ENCODE measurements around the gene KANSL1. TPM values are rescaled to one million over a fixed set of nuclear protein-coding genes. Genes with fewer than 3 reads are reported as not detected.

Gene KANSL1
- total and polyA plus RNA-seq, 4 donors, result 16.2 to 189 (median 47.4) TPM

GRCh38 chr17:45981306-45981705, 211.9 kb downstream of the KANSL1 start:
- Histone ChIP-seq H3K9me3 (ENCODE audit: control insufficient read depth in 4 of 4, insufficient read depth in 3 of 4, low read length in 3 of 4) (no peaks in the 10 kb centered on the region), H3K36me3 (ENCODE audit: control insufficient read depth in 4 of 4, insufficient read depth in 4 of 4, low read length in 4 of 4) (no peaks in the 10 kb centered on the region), H3K27me3 (ENCODE audit: control insufficient read depth in 3 of 3, insufficient read depth in 3 of 3, low read length in 2 of 3) (no peaks in the 10 kb centered on the region), H3K4me3 (no peak overlapping the region), H3K27ac (ENCODE audit: low read depth in 1 of 2, low read length in 1 of 2) (no peak overlapping the region), H3K4me1 (ENCODE audit: control insufficient read depth in 5 of 5, insufficient read depth in 5 of 5, low read length in 5 of 5) (no peaks in the 10 kb centered on the region), H3K9ac (ENCODE audit: insufficient read depth in 1 of 2, low read length in 2 of 2) (no peak overlapping the region)
- ATAC-seq (ENCODE audit: insufficient read depth, low FRiP score) (no peak), DNase-seq (no peak)
- WGBS, 2 donors, result 86 to 87% methylated on average over 7 of the region's 7 CpGs
- no peak for TF ChIP-seq CTCF (IDR thresholded peaks at IDR 0.05; ENCODE audit: control extremely low read depth, extremely low read depth)

- Histone ChIP-seq H3K4me1 (ENCODE audit: control insufficient read depth in 5 of 5, insufficient read depth in 5 of 5, low read length in 5 of 5) (no peaks in the 10 kb centered on the region), H3K9ac (ENCODE audit: insufficient read depth in 1 of 2, low read length in 2 of 2) (no peak overlapping the region), H3K27me3 (ENCODE audit: control insufficient read depth in 3 of 3, insufficient read depth in 3 of 3, low read length in 2 of 3) (no peaks in the 10 kb centered on the region), H3K9me3 (ENCODE audit: control insufficient read depth in 4 of 4, insufficient read depth in 3 of 4, low read length in 3 of 4) (no peaks in the 10 kb centered on the region), H3K4me3 (no peak overlapping the region), H3K27ac (ENCODE audit: low read depth in 1 of 2, low read length in 1 of 2) (no peak overlapping the region), H3K36me3 (ENCODE audit: control insufficient read depth in 4 of 4, insufficient read depth in 4 of 4, low read length in 4 of 4) (no peaks in the 10 kb centered on the region)
- no peak for DNase-seq
- no peak for ATAC-seq (ENCODE audit: insufficient read depth, low FRiP score)
- no peak for TF ChIP-seq CTCF (IDR thresholded peaks at IDR 0.05; ENCODE audit: control extremely low read depth, extremely low read depth)
- 89 to 90% methylated on average over 6 of the region's 6 CpGs for WGBS, 2 donors
Measured at GRCh38 chr17:45980855-45981254, 212.4 kb downstream of the KANSL1 start.

Small RNAs within 50 kb of the gene (small RNA-seq; reads per million reads assigned to genes)
- gene RF00019 (ENCODE audit: low replicate concordance), result not detected

Other genes starting within 250 kb of the KANSL1 start
- not detected for gene STH, start 194.2 kb downstream of the KANSL1 start, total RNA-seq
- gene STH, start 194.2 kb downstream of the KANSL1 start, polyA plus RNA-seq, result not detected
- 1 to 10 TPM; 2.9 to 5.2 TPM for gene LRRC37A, start 101.7 kb upstream of the KANSL1 start, total RNA-seq
- under 1 TPM; 0.64 to 0.94 TPM for gene LRRC37A, start 101.7 kb upstream of the KANSL1 start, polyA plus RNA-seq
- gene ARL17B, start 168.3 kb upstream of the KANSL1 start, total RNA-seq, result 10 to 100 TPM; 17.1 to 24.7 TPM
- gene ARL17B, start 168.3 kb upstream of the KANSL1 start, polyA plus RNA-seq, result 1 to 10 TPM; 6.7 to 7.8 TPM